ENCODE data around the gene CYP4B1.
"Not testable (repeated sequence)": the region's sequence is repeated elsewhere in the genome, so short reads cannot be mapped to it uniquely, and the experiment has no call there.

The CYP4B1 gene

DNA sequence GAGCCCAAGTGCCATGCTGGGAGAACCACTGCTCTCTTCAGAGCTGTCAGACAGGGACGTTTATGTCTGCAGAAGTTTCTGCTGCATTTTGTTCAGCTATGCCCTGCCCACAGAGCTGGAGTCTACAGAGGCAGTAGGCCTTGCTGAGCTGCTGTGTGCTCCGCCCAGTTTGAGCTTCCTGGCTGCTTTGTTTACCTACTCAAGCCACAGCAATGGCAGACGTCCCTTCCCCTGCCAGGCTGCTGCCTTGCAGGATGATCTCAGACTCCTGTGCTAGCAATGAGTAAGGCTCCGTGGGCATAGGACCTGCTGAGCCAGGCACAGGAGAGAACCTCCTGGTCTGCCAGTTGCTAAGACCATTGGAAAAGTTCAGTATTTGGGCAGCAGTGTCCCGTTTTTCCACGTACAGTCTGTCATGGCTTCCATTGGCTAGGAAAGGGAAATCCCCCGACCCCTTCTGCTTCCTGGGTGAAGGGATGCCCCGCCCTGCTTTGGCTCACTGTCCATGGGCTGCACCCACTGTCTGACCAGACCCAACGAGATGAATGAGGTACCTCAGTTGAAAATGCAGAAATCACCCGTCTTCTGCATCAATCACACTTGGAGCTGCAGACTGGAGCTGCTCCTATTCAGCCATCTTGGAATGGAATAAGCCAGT lies 31.9 kb downstream of the CYP4B1 start:
- H3K27ac ChIP-seq (ENCODE audit: low read depth, low read length, poor library complexity, severe bottlenecking): no peak overlapping the region
- H3K9ac ChIP-seq (ENCODE audit: low read length): no peak overlapping the region
- no peaks in the 10 kb centered on the region for H3K9me3 ChIP-seq (ENCODE audit: low read length)
- no peak overlapping the region for H2AFZ ChIP-seq (ENCODE audit: low read length)
- no peaks in the 10 kb centered on the region for H3K9me2 ChIP-seq (ENCODE audit: low read depth, low read length)
- H3K4me1 ChIP-seq (ENCODE audit: insufficient read depth, low read length, severe bottlenecking): no peaks in the 10 kb centered on the region
- H3K4me3 ChIP-seq (ENCODE audit: low read depth, low read length, poor library complexity, severe bottlenecking): no peak overlapping the region
- no peaks in the 10 kb centered on the region for H3K79me2 ChIP-seq (ENCODE audit: insufficient read depth, low read length)
- H3K4me2 ChIP-seq (ENCODE audit: low read length): no peak overlapping the region
- no peaks in the 10 kb centered on the region for H3K36me3 ChIP-seq (ENCODE audit: insufficient read depth, low read length)
- H3K27me3 ChIP-seq (ENCODE audit: insufficient read depth, low read length): no peaks in the 10 kb centered on the region
- no peak for TF ChIP-seq EZH2 (IDR thresholded peaks at IDR 0.05; ENCODE audit: borderline replicate concordance, low read length)
- TF ChIP-seq, protein P1, sequence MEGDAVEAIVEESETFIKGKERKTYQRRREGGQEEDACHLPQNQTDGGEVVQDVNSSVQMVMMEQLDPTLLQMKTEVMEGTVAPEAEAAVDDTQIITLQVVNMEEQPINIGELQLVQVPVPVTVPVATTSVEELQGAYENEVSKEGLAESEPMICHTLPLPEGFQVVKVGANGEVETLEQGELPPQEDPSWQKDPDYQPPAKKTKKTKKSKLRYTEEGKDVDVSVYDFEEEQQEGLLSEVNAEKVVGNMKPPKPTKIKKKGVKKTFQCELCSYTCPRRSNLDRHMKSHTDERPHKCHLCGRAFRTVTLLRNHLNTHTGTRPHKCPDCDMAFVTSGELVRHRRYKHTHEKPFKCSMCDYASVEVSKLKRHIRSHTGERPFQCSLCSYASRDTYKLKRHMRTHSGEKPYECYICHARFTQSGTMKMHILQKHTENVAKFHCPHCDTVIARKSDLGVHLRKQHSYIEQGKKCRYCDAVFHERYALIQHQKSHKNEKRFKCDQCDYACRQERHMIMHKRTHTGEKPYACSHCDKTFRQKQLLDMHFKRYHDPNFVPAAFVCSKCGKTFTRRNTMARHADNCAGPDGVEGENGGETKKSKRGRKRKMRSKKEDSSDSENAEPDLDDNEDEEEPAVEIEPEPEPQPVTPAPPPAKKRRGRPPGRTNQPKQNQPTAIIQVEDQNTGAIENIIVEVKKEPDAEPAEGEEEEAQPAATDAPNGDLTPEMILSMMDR (IDR thresholded peaks at IDR 0.05; ENCODE audit: low read length): no peak
- no peaks in the 10 kb centered on the region for H4K20me1 ChIP-seq (ENCODE audit: insufficient read depth, low read length)
- no peaks in the 10 kb centered on the region for H3F3A ChIP-seq (ENCODE audit: insufficient read depth, low read length)

GRCh38 chr1:46835469-46835868 lies 36.6 kb downstream of the CYP4B1 start:
- H3K9me3 ChIP-seq (ENCODE audit: low read length); H3K4me3 ChIP-seq (ENCODE audit: low read depth, low read length, poor library complexity, severe bottlenecking); H3K9ac ChIP-seq (ENCODE audit: low read length); H3K36me3 ChIP-seq (ENCODE audit: insufficient read depth, low read length); H3K4me2 ChIP-seq (ENCODE audit: low read length); H2AFZ ChIP-seq (ENCODE audit: low read length); H3K79me2 ChIP-seq (ENCODE audit: insufficient read depth, low read length); H3K27me3 ChIP-seq (ENCODE audit: insufficient read depth, low read length); H3K9me2 ChIP-seq (ENCODE audit: low read depth, low read length); H3K27ac ChIP-seq (ENCODE audit: low read depth, low read length, poor library complexity, severe bottlenecking); H3K4me1 ChIP-seq (ENCODE audit: insufficient read depth, low read length, severe bottlenecking); H4K20me1 ChIP-seq (ENCODE audit: insufficient read depth, low read length); H3F3A ChIP-seq (ENCODE audit: insufficient read depth, low read length): not testable (repeated sequence)

- H2AFZ ChIP-seq (ENCODE audit: low read length); H3K4me3 ChIP-seq (ENCODE audit: low read depth, low read length, poor library complexity, severe bottlenecking); H3K9me2 ChIP-seq (ENCODE audit: low read depth, low read length); H3K4me1 ChIP-seq (ENCODE audit: insufficient read depth, low read length, severe bottlenecking); H4K20me1 ChIP-seq (ENCODE audit: insufficient read depth, low read length); H3K36me3 ChIP-seq (ENCODE audit: insufficient read depth, low read length); H3K27ac ChIP-seq (ENCODE audit: low read depth, low read length, poor library complexity, severe bottlenecking); H3K4me2 ChIP-seq (ENCODE audit: low read length); H3K9me3 ChIP-seq (ENCODE audit: low read length); H3F3A ChIP-seq (ENCODE audit: insufficient read depth, low read length); H3K9ac ChIP-seq (ENCODE audit: low read length); H3K27me3 ChIP-seq (ENCODE audit: insufficient read depth, low read length); H3K79me2 ChIP-seq (ENCODE audit: insufficient read depth, low read length): not testable (repeated sequence)
These were observed 47.5 kb downstream of the CYP4B1 start for GRCh38 chr1:46846386-46846785.

DNA sequence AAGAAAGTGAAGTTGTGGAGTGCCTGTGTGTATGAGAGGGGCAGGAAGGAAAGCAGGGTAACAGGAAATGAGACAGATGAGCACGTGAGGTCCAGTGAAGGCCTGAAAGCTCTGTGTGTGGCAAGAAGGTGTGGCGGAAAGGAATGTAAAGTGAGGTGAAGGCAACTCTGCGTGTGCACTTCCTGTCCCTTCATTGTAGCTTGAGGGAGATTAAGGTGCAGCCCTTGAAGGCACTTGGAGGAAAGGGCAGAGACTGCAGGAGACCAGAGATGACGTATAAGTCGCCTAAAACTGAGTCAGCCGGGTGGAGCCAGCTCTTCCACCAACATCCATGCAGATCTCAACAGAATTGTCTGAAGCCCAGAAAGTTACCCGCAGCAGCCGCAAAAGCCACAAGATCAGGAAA lies 58.8 kb downstream of the CYP4B1 start:
- H3K27me3 ChIP-seq (ENCODE audit: insufficient read depth, low read length); H3K79me2 ChIP-seq (ENCODE audit: insufficient read depth, low read length); H4K20me1 ChIP-seq (ENCODE audit: insufficient read depth, low read length); H3K4me1 ChIP-seq (ENCODE audit: insufficient read depth, low read length, severe bottlenecking); H3K9me3 ChIP-seq (ENCODE audit: low read length); H3F3A ChIP-seq (ENCODE audit: insufficient read depth, low read length); H3K9me2 ChIP-seq (ENCODE audit: low read depth, low read length); H3K27ac ChIP-seq (ENCODE audit: low read depth, low read length, poor library complexity, severe bottlenecking); H3K36me3 ChIP-seq (ENCODE audit: insufficient read depth, low read length); H3K4me2 ChIP-seq (ENCODE audit: low read length); H2AFZ ChIP-seq (ENCODE audit: low read length); H3K9ac ChIP-seq (ENCODE audit: low read length); H3K4me3 ChIP-seq (ENCODE audit: low read depth, low read length, poor library complexity, severe bottlenecking): not testable (repeated sequence)

DNA sequence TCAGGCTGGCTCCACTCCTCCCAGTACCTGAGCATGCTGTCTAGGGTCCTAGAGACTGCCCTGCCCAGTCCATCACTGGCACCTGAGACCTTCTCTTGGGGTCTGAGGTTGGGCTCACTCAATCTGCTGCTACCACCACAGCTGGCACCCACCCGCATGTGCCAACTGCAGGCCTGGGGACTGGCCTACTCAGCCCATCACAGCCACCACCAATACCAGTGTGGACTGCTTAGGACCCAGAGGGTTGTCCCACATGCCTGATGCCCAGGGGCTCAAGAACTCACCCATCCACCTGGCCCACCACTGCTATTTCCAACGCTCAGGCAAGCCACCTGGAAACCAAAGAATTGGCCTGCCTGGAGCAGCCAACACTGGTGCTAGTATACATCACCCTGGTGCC lies 63.5 kb downstream of the CYP4B1 start:
- H3K4me1 ChIP-seq (ENCODE audit: insufficient read depth, low read length, severe bottlenecking): no peaks in the 10 kb centered on the region
- H3K9me2 ChIP-seq (ENCODE audit: low read depth, low read length): no peaks in the 10 kb centered on the region
- no peak overlapping the region for H2AFZ ChIP-seq (ENCODE audit: low read length)
- H3K4me3 ChIP-seq (ENCODE audit: low read depth, low read length, poor library complexity, severe bottlenecking): no peak overlapping the region
- H3K36me3 ChIP-seq (ENCODE audit: insufficient read depth, low read length): no peaks in the 10 kb centered on the region
- H3K9ac ChIP-seq (ENCODE audit: low read length): no peak overlapping the region
- TF ChIP-seq, protein P1 (IDR thresholded peaks at IDR 0.05; ENCODE audit: low read length): no peak
- TF ChIP-seq EZH2 (IDR thresholded peaks at IDR 0.05; ENCODE audit: borderline replicate concordance, low read length): no peak
- no peak overlapping the region for H3K4me2 ChIP-seq (ENCODE audit: low read length)
- H3K27me3 ChIP-seq (ENCODE audit: insufficient read depth, low read length): no peaks in the 10 kb centered on the region
- H3F3A ChIP-seq (ENCODE audit: insufficient read depth, low read length): no peaks in the 10 kb centered on the region
- no peaks in the 10 kb centered on the region for H3K79me2 ChIP-seq (ENCODE audit: insufficient read depth, low read length)
- H3K9me3 ChIP-seq (ENCODE audit: low read length): no peaks in the 10 kb centered on the region
- no peak overlapping the region for H3K27ac ChIP-seq (ENCODE audit: low read depth, low read length, poor library complexity, severe bottlenecking)
- no peaks in the 10 kb centered on the region for H4K20me1 ChIP-seq (ENCODE audit: insufficient read depth, low read length)

Data from OCI-LY1 (cell line).